ENCODE data around the gene MBOAT1. TPM values are rescaled to one million over a fixed set of nuclear protein-coding genes. Genes with fewer than 3 reads are reported as not detected.

Gene MBOAT1
- total RNA-seq, 2 experiments from 2014 or later: not detected

DNA sequence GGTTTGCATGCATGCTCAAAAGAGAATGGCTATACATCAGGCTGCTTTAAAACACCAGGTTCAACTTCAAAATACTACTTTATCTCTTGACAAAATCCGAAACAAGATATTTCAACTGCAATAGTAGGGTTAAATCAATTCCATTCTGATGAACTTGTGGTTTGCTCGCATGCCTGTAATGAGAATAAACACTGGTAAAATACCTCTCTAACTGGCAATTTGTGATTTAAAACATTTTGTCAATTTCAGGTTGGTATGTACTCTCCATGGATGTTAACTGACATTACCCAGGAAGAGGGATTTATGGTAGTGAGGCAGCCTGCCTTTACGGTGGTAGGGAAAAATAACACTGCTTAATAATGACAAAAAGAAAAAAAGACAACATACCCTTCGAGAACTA is 74.4 kb downstream of the MBOAT1 start:
- TF ChIP-seq, protein P1, sequence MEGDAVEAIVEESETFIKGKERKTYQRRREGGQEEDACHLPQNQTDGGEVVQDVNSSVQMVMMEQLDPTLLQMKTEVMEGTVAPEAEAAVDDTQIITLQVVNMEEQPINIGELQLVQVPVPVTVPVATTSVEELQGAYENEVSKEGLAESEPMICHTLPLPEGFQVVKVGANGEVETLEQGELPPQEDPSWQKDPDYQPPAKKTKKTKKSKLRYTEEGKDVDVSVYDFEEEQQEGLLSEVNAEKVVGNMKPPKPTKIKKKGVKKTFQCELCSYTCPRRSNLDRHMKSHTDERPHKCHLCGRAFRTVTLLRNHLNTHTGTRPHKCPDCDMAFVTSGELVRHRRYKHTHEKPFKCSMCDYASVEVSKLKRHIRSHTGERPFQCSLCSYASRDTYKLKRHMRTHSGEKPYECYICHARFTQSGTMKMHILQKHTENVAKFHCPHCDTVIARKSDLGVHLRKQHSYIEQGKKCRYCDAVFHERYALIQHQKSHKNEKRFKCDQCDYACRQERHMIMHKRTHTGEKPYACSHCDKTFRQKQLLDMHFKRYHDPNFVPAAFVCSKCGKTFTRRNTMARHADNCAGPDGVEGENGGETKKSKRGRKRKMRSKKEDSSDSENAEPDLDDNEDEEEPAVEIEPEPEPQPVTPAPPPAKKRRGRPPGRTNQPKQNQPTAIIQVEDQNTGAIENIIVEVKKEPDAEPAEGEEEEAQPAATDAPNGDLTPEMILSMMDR (conservative IDR thresholded peaks at IDR 0.05; ENCODE audit: low read length): no peak
- TF ChIP-seq EZH2phosphoT487 (IDR thresholded peaks at IDR 0.05; ENCODE audit: borderline replicate concordance, low read depth, low read length): no peak
- no peak overlapping the region for H3K27ac ChIP-seq (ENCODE audit: low read depth, low read length, poor library complexity, severe bottlenecking)

DNA sequence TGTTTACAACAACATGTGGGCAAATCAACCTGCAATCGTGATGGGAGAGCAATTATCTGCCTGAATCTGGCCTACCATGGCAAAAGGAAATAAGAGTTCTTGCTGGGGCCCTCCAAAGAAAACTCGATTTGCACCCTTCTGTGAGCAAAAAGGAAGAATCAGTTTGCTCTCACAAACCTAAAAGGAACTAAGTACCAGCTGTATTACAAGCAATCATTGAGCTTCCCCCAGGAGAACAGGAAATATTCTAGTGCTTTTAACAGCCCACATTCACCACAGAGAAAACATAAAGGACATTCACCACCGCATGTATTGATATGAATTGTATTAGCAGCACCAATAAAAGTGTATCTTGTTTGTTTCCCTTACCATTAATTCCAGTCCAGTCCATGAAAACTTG is 75.0 kb downstream of the MBOAT1 start:
- H4K20me1 ChIP-seq (ENCODE audit: insufficient read depth, low read length): no peaks in the 10 kb centered on the region
- POLR2A ChIA-PET: no interaction called here
- TF ChIP-seq, protein P1 (conservative IDR thresholded peaks at IDR 0.05; ENCODE audit: low read length): no peak
- no peak for TF ChIP-seq EZH2phosphoT487 (IDR thresholded peaks at IDR 0.05; ENCODE audit: borderline replicate concordance, low read depth, low read length)
- H3K4me1 ChIP-seq (ENCODE audit: insufficient read depth, low read length, poor library complexity, severe bottlenecking): no peaks in the 10 kb centered on the region
- no peaks in the 10 kb centered on the region for H3K79me2 ChIP-seq (ENCODE audit: insufficient read depth, low read depth, low read length)
- H3K9me3 ChIP-seq (ENCODE audit: low read length): no peaks in the 10 kb centered on the region
- intact Hi-C loops (cut with micrococcal nuclease; ENCODE audit: unreplicated experiment): no loop called here
- no peak for DNase-seq (ENCODE audit: low spot score)
- no peak overlapping the region for H3K4me2 ChIP-seq (ENCODE audit: low read length)
- no peak overlapping the region for H3K4me3 ChIP-seq (ENCODE audit: low read depth, low read length, poor library complexity, severe bottlenecking)
- no TSS peak for BruUV-seq (replicated peaks)
- no peak overlapping the region for H2AFZ ChIP-seq (ENCODE audit: low read length)
- H3K27ac ChIP-seq (ENCODE audit: low read depth, low read length, poor library complexity, severe bottlenecking): no peak overlapping the region
- no peaks in the 10 kb centered on the region for H3K9me2 ChIP-seq (ENCODE audit: insufficient read depth, low read length)
- no peaks in the 10 kb centered on the region for H3K36me3 ChIP-seq (ENCODE audit: insufficient read depth, low read length)
- CTCF ChIA-PET (ENCODE audit: unreplicated experiment): no interaction called here

More for the DNA sequence above, 74.4 kb downstream of the MBOAT1 start:
- no peaks in the 10 kb centered on the region for H3K9me3 ChIP-seq (ENCODE audit: low read length)
- ChIA-PET CTCF (ENCODE audit: unreplicated experiment) (no interaction called here), POLR2A (no interaction called here)
- H3K4me3 ChIP-seq (ENCODE audit: low read depth, low read length, poor library complexity, severe bottlenecking): no peak overlapping the region
- H3K9me2 ChIP-seq (ENCODE audit: insufficient read depth, low read length): no peaks in the 10 kb centered on the region
- no peaks in the 10 kb centered on the region for H3K4me1 ChIP-seq (ENCODE audit: insufficient read depth, low read length, poor library complexity, severe bottlenecking)
- H3K36me3 ChIP-seq (ENCODE audit: insufficient read depth, low read length): no peaks in the 10 kb centered on the region
- H3K79me2 ChIP-seq (ENCODE audit: insufficient read depth, low read depth, low read length): no peaks in the 10 kb centered on the region
- no TSS peak for BruUV-seq (replicated peaks)
- no peak overlapping the region for H2AFZ ChIP-seq (ENCODE audit: low read length)
- no peaks in the 10 kb centered on the region for H4K20me1 ChIP-seq (ENCODE audit: insufficient read depth, low read length)
- H3K4me2 ChIP-seq (ENCODE audit: low read length): no peak overlapping the region
- intact Hi-C loops (cut with micrococcal nuclease; ENCODE audit: unreplicated experiment): no loop called here
- no peak for DNase-seq (ENCODE audit: low spot score)

DNA sequence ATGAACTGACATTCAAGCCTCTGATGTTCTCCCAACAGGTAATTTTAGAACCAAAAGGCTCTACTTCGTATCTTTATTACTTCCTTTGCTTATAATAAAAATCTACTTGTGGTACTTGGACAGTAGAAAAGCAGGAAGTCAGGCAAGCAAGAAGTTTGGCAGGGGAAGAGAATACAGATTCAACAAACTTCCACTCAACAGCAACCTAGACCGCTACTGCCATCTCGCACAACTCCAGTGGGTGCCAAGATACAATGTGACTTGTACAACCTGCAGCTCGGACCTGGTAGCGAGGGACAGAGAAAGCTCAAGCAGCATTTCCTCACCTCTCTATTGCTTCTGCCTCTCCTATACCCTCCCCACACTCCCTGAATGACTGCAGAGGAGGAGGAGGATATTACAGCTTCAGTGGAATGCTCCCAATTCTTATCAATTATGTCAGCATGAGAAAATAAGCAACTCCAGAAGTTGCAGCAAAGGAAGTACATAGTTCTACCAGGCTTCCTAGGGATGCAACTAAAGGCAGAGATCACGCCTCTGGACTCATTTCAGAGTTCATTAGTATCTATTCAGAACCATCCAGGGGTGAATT is 76.5 kb downstream of the MBOAT1 start:
- no peaks in the 10 kb centered on the region for H3K4me1 ChIP-seq (ENCODE audit: insufficient read depth, low read length, poor library complexity, severe bottlenecking)
- ChIA-PET POLR2A (interaction anchor here (0.7 kb wide), 1 partner anchor 1020 kb away, joined by 3 read pairs; no protein-coding TSS in a partner anchor), CTCF (ENCODE audit: unreplicated experiment) (no interaction called here)
- no peaks in the 10 kb centered on the region for H3K9me3 ChIP-seq (ENCODE audit: low read length)
- H4K20me1 ChIP-seq (ENCODE audit: insufficient read depth, low read length): no peaks in the 10 kb centered on the region
- no peaks in the 10 kb centered on the region for H3K36me3 ChIP-seq (ENCODE audit: insufficient read depth, low read length)
- no peak for DNase-seq (ENCODE audit: low spot score)
- no peaks in the 10 kb centered on the region for H3K9me2 ChIP-seq (ENCODE audit: insufficient read depth, low read length)
- TF ChIP-seq, protein P1 (conservative IDR thresholded peaks at IDR 0.05; ENCODE audit: low read length): no peak
- no peak for TF ChIP-seq EZH2phosphoT487 (IDR thresholded peaks at IDR 0.05; ENCODE audit: borderline replicate concordance, low read depth, low read length)
- H2AFZ ChIP-seq (ENCODE audit: low read length): no peak overlapping the region
- no peak overlapping the region for H3K4me2 ChIP-seq (ENCODE audit: low read length)
- BruUV-seq (replicated peaks): no TSS peak
- intact Hi-C loops (cut with micrococcal nuclease; ENCODE audit: unreplicated experiment): no loop called here
- H3K27ac ChIP-seq (ENCODE audit: low read depth, low read length, poor library complexity, severe bottlenecking): no peak overlapping the region
- H3K79me2 ChIP-seq (ENCODE audit: insufficient read depth, low read depth, low read length): no peaks in the 10 kb centered on the region
- no peak overlapping the region for H3K4me3 ChIP-seq (ENCODE audit: low read depth, low read length, poor library complexity, severe bottlenecking)
